ENCODE data around the gene CHERP. TPM values are rescaled to one million over a fixed set of nuclear protein-coding genes. Genes with fewer than 3 reads are reported as not detected.

The CHERP gene
- total RNA-seq, 1 donor from 2014 or later: 4.4 TPM

DNA sequence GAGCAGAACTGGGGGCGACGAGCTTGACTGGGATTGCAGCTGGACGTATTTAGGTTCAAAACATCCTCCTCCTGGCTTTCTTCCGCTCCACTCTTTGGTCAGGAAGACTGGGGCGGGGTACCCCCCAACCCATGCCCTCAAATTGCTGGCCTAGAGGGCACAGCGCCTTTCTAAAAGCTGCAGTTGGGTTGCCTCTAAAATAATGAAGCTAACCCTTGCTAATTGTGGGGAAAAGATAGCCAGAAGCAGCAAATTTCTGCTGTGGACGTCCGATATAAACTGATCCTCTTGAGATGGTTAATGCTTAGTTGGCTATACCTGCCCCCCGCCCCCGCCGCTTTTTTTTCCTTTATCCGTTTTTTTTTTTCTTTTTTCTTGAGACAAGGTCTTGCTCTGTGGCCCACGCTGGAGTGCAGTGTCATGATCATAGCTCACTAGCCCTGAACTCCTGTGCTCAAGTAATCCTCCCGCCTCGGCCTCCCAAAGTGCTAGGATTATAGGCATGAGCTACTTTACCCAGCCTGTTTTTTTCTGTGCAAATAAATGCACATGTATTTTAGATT is 754 bp upstream of the CHERP start:
- DNase-seq: no peak

DNA sequence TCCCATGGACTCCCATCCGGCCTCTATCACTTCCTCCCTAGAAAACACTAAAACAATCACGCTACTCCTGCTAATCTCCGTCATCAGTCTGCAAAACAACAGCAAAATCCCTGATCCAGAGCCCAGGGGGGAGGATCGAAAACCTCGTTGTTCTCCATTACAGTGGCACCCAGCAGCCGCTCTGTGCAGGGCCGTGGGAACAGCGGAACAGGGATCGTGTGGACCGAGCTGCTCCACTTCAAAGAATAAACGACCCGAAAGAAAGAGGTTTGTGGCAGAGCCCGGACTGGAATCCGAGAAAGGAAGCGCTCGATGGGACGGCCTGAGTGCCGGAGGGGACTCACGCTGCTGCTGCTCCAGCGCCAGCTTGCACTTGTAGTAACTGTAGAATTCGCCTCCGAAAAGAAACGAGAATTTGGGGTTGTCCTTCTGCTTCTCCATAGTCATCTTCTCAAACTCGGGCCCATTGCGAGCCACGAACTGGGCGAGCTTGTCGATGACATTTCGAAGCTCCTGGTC is 652 bp downstream of the CHERP start:
- DNase-seq: no peak

DNA sequence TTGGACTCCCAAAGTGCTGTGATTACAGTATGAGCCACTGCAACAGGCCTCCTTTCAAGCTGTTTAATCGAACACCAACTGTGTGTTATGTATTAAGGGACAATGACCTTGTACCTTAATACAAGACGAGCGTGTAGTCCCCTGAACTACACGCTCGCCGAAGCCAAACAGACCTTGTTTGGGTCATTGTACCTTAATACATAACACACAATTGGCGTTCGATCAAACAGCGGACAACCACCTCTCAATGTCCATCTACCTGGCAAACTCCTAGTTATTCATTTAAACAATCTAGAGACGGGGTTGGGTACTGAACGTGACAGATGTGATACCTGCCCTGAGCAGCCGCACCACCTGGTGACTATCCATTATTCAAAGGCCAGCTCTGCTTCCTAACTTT is 1.3 kb downstream of the CHERP start:
- no peak for DNase-seq

DNA sequence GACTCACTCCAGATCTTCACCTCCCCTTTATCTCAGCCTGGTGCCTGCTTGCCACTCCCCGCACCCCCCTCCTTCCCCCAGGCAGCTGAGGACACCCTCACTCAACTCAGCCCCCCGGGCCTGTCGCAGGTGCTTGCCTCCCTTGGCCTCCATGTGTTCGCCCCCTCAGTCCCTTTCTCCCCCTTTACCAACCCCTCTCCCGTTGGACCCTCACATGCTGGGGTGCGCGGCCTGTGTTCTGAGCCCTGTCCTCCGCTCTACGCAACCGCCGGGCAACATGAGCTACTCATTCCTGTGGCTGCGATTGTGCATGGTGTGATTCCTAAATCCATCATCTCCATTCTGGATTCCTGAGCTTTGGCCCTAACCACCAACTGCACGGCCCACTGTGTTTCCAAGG is 5.1 kb downstream of the CHERP start:
- DNase-seq: no peak

DNA sequence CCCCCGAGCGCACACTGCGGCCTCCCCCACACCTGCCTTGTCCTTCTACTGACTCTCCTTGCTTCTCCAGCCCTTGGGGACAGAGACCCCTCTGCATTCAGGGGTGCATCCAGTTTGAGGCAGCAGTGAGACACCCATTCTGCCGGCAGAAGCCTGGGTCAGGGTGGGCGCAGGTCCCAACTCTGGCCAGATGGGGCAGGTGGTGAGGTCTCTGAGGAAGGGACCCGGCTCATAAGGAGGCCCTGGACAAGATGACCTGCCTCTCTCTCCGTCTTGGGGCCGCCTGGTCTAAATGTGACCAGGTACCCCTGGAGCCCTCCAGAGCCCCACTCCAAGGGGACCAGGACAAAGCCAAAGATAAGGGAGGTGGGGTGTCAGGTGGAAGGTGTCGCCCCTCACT is 6.1 kb downstream of the CHERP start:
- no peak for DNase-seq

DNA sequence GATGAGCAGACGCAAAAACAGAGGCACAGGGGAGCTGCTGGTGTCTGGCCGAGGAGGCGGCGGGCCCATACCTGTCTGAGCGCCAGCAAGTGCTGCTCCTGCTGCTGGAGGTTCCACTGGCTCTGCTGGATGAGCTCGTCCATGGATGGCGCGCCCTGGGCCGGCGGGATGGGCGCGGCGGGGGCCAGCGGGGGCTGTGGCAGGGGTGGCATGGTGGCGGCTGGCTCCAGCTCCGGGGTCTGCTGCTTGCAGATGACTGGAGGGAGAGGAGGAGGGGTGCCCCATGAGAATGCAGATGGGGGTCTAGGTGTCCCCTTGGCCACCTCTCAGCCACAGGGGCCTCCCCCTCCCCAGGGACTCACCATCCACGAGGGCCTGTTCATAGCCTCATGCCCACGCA is 6.9 kb downstream of the CHERP start:
- DNase-seq: no peak

DNA sequence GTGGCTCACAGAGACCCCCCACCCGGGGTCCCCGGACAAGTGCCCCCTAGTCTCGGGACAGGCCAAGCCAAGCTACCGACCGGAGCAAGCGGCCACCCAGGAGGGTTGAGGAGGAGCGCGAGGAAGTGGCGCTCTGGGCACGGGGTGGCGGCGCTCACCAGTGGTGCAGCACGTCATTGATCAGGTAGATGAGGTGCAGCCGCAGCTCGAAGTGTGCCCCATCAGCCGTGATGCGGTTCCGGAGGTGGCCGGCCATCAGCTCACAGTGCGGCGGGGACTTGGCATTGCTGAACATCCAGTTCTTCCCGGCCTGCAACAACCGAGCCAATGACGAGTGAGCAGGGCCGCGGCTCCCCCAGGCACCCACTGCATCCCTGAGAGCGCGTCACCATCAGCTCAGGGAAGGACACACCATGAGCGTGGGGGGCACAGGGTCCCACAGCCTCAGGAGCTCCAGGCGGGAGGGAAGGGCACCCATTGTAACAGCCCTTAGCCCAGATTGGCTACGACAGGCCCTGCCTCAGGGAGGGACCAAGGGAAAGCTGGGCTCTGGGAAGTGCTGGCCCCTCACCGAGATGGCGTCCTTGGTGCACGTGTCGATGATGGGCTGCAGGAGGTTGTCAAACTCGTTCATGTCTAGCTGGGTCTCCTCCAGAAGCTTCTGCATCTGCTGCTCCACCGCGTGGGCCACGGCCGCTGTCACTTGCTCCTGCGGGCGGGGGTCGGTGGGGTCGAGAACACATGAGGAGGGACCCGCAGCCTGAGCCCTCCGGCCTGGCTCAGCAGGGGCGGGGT is 9.6 kb downstream of the CHERP start:
- no peak for DNase-seq

DNA sequence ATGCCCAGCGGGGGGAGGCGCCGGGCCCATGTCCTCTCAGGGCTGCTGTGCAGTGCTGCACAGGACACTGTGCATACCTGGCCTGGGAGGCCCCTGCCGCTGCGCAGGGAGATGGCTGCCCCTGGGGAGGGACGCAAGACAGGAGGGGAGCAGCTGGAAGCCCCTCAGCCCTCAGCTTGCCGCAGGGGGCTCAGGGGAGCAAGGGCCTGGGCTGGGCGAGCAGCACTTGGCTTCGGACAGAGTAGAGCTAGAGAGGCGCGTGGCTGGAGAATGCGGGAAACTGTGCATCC is 10.9 kb downstream of the CHERP start:
- DNase-seq: no peak

DNA sequence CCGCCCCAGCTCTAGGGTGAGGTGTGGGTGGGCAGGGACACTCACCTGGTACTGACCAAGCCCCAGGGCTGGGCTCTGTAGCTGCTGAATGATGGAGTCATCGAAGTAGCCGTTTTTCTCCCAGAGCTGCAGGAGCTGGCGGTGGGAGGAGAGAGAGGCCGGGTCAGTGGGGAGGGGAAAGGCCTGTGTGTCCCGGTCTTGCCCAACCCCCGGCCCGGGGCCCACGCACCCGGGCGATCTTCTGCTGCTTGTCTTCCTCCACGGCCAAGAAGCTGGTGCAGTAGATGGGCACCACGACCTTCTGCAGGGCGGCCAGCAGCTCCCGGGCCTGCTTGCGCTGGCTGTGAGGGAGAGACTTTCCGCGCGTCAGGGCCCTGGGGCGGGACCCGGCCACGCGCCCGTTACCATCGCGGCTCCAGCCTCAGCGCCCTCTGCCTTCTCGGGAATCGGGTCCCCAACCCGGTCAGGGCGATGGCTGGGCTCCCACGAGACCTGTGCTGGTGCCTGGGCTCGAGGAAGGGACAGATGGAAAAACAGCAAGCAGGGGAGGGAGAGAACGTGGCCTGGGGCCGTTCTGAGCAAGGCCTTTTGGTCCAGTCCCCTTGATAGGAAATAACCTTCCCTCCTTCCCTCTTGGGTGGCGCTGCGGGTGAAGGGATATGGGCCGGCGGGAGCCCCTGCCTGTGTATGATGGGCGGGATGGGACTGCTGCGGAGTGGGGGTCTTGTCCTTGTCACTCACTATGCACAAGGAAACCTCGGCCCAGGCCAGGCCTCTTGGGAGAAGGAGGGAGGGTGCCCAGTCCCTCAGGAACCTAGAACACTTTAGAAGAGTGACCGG is 11.5 kb downstream of the CHERP start:
- no peak for DNase-seq

DNA sequence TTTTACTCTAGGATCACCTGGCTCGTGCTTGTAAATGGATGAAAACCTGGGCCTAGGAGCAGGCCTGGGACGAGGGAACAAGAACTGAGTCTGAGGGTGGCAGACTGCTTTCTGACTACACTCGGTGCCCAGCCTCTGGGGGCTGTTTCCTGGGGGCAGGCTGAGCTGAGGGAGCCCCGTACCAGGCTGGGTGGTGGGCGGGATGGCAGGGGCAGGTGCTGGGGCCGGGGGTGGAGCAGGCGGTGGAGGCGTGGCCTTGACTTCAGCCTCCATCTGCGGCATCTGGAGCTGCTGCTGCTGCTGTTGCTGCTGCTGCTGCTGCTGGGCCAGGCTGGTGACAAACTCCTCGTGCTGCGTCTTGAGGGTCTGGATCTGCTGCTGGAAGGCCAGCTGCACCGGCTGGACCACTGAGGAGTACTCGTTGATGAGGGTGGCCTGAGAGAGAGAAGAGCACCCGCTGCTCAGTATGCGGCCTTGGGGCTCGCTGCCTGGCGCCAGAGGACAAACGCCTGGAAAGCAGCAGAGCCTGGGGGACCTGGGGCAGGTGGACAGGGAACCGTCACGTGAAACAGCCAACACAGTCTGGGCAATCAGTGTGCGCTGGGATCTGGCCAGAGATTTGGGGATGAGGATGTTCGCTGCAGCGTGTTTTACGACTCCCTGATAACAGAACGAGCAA is 12.6 kb downstream of the CHERP start:
- no peak for DNase-seq

DNA sequence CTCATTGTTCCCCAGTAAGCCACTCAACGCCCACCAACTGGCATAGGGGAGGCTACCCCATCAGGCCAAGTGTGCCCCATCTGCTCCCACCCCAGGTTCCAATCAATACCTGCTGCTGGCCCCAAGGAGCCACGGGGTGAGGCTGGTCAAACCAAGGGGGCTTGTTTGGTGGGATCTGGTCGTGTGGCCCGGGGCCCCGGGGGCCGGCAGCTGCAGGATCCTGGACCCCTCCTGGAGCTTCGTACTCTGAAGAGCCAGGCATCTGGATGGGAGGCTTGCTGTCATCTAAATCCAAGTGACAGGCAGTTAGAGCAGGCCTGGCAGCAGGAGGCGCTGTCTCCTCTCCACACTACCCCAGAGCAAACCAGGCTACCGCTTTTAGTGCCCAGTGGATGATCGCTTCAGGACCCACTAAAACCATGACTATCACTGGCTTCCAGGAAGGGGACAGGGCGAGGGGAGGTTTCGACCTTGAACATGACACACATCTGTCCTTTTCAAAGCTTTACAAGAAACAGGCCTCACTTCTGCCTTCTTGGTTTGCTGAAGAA is 14.2 kb downstream of the CHERP start:
- DNase-seq: no peak

DNA sequence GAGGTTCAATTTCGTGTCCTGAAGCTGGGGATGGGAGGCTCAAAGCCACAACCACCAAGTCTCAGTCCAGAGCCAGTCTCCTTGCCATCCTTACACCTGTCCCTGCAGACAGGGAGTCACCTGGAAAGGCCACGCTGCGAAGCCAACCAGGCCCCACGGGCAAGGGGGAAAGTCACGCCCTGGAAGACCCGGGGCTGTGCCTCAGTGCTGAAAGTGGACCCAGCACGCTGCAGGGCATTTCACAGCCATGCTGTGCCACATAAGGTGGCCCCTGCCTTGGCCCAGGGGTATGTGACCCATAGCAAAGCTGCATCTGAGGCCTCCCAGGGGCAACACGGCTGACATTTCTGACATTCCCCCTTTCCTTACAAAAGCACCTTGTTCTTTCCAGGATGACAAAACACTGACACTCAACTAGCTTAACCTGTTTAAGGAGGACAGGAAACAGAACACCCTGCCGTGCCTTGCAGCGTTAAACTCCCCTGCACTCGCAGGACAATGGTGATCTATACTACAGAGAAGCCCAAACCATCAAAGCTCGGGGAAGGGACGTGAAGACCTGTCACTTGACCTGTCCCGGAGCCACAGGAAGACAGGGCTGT is 14.8 kb downstream of the CHERP start:
- DNase-seq: no peak

DNA sequence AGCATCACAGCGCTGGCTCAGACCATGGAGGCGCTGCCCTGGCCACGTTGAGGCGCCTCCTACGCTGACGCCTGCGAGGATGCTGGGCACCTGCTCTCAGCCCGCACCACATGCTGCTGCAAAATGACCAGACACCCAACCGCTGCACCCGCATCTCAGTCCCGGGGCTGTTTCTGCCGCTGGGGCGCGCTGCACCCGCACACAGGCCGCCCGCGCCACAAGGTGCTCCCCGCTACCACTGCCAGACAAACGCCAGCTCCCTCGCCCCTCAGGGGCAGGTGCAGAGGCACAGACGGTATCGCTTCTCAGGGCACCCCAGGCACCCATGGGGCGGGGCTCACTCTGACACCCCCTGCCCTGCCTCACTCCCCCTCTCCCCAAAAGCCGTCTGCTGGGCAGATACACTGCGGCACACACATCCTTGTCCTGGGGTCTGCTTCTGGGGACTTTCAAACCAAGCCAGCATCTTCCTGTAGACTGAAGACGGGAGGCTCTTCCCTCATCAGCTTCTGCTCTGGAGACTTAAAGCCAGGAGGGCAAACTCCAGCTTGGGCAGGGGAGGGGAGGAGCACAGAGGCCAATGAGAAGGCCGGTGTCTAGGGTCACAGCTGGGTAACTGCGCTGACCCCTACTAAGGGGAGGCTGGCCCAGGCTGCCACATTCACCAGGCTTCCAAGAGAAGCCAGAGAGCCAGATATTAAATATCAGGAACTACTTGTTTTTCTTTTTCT is 16.3 kb downstream of the CHERP start:
- DNase-seq: no peak

DNA sequence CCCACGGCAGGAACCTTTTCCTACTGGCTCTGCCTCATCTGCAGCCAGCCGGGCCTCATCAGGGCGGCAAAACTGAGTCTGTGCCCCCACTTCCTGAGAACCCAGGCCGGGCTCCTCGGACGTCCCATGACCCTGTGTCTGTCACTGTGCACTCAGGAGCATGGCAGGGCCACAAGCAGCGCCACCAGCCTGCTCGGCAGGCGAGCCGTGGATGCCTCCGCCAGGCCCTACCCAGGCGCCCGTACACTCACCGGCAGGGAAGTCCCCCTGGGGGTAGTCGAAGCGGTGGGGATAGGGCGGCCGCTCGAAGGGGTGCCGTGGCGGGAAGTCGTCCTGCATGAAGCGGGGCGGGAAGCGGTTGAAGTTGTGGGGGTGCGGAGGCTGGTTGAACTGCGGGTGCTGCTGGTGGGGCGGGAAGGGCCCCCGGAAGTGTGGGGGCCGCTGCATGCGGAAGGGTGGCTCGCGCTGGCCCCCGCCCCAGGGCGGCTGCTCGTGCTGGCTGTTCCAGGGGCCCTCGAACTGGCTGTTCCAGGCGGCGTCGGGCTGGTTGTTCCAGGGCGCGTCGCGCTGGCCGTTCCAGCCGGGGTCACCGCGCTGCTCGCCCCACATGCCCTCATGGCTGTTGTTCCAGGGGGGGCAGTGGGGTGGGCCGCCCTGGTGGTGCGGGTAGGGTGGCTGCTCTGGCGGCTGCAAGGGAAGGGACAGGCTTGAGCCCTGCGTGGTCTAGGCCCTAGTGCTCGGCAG is 17.1 kb downstream of the CHERP start:
- DNase-seq: no peak

DNA sequence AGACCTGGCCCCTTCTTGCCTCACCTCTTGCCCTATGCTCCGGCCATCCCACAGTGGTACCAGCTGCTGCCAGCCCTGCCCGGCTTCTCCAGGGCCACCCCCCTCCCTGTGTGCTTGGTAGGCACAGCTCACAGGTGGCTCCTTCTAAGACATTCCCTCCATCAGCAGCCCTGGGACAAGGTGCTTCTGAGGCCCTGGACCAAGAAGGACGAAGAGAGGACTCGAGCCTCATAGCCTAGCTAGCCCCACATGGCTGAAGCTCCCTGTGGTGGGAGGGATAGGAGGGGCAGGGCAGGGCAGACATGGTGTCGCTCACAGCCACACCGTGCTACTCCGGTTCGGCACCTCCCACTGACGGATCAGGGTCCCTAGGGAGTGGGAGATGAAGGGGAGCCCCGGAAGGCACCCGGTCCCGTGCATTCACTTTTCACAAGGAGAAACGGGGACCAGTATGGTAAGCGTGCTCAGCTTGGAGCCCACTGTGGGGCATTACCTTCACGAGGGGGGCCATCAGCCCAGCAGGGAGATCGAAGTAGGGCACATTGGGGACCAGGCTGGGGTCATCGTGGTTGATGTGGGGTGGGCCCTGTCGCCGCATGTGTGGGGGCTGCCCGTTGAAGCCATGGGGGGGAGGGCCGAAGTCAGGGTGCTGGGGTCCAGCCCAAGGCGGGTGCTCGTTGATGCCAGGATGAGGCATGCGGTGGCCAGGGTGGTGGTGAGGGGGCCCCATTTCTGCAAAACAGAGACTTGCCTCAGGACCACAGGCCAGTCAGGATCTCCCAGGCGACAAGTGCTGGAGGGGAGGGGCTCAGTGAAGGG is 19.5 kb downstream of the CHERP start:
- DNase-seq: no peak

DNA sequence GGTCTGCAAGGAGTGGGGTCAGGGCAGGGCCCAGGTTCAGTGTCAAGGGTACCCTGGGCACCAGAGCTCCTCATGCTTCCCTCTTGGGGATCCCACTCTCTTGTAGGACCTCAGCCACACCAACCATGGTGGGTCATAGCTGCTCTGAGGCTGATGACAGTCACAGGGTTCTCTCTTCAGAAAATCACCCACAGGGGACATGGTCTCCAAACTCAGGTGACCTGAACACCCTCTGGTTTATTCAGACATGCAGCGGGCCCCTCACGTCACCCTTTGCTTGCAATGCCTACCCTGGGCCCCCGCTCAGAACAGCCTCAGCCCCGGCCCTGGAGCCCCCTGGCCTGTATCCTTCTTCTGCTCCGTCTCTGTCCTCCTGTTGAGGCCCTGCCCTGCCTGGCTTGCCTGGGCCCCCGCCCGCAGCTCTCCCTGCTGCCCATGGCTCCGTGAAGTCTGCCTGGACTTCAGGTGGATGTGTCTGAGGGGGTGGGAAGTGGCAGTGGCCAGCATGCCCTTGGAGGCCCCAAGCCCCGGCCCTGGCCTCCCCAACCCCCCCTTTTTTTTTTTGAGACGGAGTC is 20.4 kb downstream of the CHERP start:
- no peak for DNase-seq

DNA sequence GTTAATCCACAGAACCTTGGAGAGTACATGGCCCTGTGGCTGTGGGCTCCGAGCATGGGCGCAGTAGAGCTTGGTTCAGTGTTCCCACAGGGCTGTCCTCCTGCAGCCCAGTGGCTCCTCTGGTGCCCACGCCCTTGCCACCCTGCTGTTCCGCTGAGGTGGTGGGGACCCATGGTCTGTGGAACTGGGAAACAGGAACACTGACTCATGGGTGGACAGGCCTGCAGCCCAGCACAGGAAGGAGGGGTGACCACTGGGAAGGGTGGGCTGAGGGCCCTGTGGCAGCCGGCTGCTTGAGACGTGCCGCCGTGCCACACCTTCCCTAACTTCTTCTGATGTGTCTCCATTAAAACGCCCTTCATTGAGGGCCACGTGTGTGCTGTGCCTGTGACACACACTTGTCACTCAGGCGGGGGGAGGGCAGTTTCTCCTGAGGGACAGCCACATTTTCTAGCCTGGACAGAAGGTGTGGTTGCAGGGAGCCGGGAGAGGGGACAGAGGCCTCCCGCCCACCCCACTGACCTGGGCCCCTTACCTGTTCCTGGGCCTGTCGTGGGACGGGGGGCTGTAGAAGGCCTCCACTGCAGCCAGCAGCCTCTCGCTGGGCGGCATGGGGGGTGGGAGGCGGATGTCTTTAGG is 21.1 kb downstream of the CHERP start:
- DNase-seq: no peak

DNA sequence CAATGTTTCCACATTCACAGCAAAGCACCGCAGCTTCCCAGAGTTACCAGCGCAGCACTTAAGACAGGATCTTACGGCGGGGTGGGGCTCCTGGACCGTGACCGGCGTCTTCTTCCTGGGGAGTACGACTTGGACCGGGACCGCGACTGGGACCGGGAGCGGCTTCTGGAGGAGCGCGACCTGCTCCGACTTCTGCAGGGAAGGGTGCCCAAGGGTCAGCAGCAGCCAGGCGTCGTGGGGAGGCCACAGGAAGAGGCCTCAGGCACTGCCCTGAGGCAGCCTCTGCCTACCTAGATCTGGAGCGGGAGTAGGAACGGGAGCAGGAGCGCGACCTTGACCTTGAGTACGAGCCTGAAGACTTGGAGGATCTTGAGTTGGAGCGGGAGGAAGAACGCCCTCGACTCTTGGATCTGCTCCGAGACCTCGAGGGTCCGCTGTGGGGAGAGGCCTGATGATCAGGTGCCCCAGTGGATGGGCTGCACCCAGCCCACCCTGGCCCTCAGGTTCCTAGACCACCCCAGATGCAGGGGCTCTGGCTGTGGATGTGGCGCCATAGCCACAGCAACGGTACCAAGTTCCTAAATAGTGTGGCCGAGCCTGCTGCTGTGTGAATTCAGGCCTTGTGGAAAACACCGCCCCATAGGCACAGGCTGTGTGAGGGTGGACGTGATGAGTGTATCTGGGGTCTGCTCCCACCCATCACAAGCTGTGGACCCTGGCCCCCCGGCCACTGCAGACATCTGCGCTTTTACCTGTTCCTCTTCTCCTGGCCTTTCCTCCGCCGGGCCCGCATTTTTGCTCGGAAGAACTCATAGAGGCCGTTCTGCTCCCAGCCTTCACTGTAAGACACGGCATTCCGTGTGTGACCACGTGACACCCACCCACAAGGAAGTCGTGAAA is 21.9 kb downstream of the CHERP start:
- no peak for DNase-seq

All from occipital lobe (tissue), 2 donors.